ENCODE results near the gene ALKBH3.

DNA sequence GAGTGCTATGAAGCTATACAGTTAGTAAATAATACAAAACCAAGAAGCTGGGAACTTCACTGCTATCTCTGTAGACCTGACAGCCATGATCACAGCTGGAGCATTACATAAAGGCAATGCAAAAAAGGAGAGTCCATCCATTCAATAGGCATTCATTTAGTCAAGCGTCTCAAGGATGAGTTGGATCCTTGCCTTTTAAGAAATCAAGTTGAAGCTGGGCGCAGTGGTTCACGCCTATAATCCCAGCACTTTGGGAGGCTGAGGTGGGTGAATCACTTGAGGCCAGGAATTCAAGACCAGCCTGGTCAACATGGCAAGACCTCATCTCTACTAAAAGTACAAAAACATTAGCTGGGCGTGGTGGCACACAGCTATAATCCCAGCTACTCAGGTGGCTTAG lies 48.1 kb upstream of the ALKBH3 start:
- TF ChIP-seq EZH2 (IDR thresholded peaks at IDR 0.05; ENCODE audit: low read depth, unreplicated experiment) (no peak), ZNF114 (CRISPR knock-in tag; IDR thresholded peaks at IDR 0.05) (no peak), EZH2phosphoT487 (IDR thresholded peaks at IDR 0.05; ENCODE audit: unreplicated experiment) (no peak), ZNF331 (CRISPR knock-in tag; IDR thresholded peaks at IDR 0.05; ENCODE audit: low read depth) (no peak), POLR2AphosphoS5 (IDR thresholded peaks at IDR 0.05; ENCODE audit: low read depth) (no peak), CREB1 (CRISPR knock-in tag; IDR thresholded peaks at IDR 0.05; ENCODE audit: low read depth) (no peak), NANOG (IDR thresholded peaks at IDR 0.05; ENCODE audit: borderline replicate concordance) (no peak), JUNB (IDR thresholded peaks at IDR 0.05; ENCODE audit: unreplicated experiment) (no peak), STAT1 (IDR thresholded peaks at IDR 0.05; ENCODE audit: unreplicated experiment) (no peak)
- TF ChIP-seq, protein P1, sequence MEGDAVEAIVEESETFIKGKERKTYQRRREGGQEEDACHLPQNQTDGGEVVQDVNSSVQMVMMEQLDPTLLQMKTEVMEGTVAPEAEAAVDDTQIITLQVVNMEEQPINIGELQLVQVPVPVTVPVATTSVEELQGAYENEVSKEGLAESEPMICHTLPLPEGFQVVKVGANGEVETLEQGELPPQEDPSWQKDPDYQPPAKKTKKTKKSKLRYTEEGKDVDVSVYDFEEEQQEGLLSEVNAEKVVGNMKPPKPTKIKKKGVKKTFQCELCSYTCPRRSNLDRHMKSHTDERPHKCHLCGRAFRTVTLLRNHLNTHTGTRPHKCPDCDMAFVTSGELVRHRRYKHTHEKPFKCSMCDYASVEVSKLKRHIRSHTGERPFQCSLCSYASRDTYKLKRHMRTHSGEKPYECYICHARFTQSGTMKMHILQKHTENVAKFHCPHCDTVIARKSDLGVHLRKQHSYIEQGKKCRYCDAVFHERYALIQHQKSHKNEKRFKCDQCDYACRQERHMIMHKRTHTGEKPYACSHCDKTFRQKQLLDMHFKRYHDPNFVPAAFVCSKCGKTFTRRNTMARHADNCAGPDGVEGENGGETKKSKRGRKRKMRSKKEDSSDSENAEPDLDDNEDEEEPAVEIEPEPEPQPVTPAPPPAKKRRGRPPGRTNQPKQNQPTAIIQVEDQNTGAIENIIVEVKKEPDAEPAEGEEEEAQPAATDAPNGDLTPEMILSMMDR (conservative IDR thresholded peaks at IDR 0.05; ENCODE audit: low read depth in 2 of 2): no peak
- TF ChIP-seq, protein P2, sequence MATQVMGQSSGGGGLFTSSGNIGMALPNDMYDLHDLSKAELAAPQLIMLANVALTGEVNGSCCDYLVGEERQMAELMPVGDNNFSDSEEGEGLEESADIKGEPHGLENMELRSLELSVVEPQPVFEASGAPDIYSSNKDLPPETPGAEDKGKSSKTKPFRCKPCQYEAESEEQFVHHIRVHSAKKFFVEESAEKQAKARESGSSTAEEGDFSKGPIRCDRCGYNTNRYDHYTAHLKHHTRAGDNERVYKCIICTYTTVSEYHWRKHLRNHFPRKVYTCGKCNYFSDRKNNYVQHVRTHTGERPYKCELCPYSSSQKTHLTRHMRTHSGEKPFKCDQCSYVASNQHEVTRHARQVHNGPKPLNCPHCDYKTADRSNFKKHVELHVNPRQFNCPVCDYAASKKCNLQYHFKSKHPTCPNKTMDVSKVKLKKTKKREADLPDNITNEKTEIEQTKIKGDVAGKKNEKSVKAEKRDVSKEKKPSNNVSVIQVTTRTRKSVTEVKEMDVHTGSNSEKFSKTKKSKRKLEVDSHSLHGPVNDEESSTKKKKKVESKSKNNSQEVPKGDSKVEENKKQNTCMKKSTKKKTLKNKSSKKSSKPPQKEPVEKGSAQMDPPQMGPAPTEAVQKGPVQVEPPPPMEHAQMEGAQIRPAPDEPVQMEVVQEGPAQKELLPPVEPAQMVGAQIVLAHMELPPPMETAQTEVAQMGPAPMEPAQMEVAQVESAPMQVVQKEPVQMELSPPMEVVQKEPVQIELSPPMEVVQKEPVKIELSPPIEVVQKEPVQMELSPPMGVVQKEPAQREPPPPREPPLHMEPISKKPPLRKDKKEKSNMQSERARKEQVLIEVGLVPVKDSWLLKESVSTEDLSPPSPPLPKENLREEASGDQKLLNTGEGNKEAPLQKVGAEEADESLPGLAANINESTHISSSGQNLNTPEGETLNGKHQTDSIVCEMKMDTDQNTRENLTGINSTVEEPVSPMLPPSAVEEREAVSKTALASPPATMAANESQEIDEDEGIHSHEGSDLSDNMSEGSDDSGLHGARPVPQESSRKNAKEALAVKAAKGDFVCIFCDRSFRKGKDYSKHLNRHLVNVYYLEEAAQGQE (IDR thresholded peaks at IDR 0.05; ENCODE audit: unreplicated experiment): no peak
- TF ChIP-seq, protein P3, sequence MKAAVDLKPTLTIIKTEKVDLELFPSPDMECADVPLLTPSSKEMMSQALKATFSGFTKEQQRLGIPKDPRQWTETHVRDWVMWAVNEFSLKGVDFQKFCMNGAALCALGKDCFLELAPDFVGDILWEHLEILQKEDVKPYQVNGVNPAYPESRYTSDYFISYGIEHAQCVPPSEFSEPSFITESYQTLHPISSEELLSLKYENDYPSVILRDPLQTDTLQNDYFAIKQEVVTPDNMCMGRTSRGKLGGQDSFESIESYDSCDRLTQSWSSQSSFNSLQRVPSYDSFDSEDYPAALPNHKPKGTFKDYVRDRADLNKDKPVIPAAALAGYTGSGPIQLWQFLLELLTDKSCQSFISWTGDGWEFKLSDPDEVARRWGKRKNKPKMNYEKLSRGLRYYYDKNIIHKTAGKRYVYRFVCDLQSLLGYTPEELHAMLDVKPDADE (IDR thresholded peaks at IDR 0.05): no peak
- TF ChIP-seq, protein P4, sequence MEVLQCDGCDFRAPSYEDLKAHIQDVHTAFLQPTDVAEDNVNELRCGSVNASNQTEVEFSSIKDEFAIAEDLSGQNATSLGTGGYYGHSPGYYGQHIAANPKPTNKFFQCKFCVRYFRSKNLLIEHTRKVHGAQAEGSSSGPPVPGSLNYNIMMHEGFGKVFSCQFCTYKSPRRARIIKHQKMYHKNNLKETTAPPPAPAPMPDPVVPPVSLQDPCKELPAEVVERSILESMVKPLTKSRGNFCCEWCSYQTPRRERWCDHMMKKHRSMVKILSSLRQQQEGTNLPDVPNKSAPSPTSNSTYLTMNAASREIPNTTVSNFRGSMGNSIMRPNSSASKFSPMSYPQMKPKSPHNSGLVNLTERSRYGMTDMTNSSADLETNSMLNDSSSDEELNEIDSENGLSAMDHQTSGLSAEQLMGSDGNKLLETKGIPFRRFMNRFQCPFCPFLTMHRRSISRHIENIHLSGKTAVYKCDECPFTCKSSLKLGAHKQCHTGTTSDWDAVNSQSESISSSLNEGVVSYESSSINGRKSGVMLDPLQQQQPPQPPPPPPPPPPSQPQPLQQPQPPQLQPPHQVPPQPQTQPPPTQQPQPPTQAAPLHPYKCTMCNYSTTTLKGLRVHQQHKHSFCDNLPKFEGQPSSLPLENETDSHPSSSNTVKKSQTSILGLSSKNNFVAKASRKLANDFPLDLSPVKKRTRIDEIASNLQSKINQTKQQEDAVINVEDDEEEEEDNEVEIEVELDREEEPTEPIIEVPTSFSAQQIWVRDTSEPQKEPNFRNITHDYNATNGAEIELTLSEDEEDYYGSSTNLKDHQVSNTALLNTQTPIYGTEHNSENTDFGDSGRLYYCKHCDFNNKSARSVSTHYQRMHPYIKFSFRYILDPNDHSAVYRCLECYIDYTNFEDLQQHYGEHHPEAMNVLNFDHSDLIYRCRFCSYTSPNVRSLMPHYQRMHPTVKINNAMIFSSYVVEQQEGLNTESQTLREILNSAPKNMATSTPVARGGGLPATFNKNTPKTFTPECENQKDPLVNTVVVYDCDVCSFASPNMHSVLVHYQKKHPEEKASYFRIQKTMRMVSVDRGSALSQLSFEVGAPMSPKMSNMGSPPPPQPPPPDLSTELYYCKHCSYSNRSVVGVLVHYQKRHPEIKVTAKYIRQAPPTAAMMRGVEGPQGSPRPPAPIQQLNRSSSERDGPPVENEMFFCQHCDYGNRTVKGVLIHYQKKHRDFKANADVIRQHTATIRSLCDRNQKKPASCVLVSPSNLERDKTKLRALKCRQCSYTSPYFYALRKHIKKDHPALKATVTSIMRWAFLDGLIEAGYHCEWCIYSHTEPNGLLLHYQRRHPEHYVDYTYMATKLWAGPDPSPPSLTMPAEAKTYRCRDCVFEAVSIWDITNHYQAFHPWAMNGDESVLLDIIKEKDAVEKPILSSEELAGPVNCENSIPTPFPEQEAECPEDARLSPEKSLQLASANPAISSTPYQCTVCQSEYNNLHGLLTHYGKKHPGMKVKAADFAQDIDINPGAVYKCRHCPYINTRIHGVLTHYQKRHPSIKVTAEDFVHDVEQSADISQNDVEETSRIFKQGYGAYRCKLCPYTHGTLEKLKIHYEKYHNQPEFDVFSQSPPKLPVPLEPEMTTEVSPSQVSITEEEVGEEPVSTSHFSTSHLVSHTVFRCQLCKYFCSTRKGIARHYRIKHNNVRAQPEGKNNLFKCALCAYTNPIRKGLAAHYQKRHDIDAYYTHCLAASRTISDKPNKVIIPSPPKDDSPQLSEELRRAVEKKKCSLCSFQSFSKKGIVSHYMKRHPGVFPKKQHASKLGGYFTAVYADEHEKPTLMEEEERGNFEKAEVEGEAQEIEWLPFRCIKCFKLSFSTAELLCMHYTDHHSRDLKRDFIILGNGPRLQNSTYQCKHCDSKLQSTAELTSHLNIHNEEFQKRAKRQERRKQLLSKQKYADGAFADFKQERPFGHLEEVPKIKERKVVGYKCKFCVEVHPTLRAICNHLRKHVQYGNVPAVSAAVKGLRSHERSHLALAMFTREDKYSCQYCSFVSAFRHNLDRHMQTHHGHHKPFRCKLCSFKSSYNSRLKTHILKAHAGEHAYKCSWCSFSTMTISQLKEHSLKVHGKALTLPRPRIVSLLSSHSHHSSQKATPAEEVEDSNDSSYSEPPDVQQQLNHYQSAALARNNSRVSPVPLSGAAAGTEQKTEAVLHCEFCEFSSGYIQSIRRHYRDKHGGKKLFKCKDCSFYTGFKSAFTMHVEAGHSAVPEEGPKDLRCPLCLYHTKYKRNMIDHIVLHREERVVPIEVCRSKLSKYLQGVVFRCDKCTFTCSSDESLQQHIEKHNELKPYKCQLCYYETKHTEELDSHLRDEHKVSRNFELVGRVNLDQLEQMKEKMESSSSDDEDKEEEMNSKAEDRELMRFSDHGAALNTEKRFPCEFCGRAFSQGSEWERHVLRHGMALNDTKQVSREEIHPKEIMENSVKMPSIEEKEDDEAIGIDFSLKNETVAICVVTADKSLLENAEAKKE (CRISPR knock-in tag; IDR thresholded peaks at IDR 0.05): no peak
